HG02852 (cell line): ENCODE measurements around the gene IDI2.
"Not testable (repeated sequence)": the region's sequence is repeated elsewhere in the genome, so short reads cannot be mapped to it uniquely, and the experiment has no call there.

Source experiments
- ATAC-seq: cut with Tn5 transposase; IDR thresholded peaks from one replicate; pipeline ENCODE4 v1.9.1; 2021; ENCODE audit warnings: mild to moderate bottlenecking, moderate library complexity; ENCODE audit not compliant: unreplicated experiment

IDI2 gene

GRCh38 chr10:1025683-1026082 is at the start of gene IDI2:
TSS of gene IDI2 (minus strand) at chr10:1025859. CDS start at chr10:1024723, 1,136 bp downstream.
- no peak for ATAC-seq

DNA sequence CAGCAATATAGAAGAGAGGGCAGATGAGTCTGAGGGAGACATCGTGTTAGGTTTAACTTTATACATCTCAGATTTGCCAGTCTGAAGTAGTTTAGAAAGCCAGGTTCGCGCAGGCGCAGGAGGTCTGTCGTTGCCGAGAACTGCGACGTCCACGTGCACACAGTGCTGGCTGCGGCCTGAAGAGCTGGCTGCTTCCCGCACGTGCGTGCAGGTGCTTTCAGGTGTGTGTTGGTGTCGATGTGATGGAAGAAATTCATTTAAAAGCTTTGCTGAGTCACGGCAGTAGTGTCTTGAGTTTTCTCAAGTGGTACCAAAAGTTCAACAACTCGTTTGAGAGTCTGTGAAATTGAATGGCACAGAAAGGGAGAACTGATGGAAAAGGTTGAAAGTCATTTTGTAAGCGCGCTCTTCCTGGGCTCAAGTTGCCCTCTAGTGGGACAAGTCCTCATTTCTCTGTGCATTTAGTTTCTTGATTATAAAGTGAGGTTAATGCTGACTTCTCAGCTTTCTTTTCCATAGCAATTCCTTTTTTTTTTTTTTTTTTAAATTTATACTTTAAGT is 49.2 kb upstream of the IDI2 start:
- ATAC-seq = no peak

GRCh38 chr10:1074052-1074747 is 48.5 kb upstream of the IDI2 start:
- no peak for ATAC-seq

DNA sequence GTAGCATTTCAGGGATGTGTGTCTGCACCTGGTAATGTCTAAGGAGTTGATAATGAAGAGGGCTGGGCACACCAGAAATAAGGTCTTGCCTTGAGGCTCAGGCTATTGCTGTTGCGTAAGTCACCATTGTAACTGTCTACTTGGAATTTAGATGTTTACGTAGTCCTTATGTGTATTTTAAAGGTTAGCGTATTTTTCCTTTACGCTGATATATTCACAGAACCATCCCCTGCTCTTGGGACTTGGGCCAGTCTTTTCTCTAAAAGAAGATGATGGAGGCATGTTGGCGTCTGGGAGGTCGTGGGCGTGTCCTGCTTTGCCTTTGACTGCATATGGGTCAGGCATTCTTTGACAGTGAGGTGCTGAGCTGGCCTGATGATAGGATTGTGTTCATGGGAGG is 45.3 kb upstream of the IDI2 start:
- no peak for ATAC-seq

- ATAC-seq = no peak
Measured at GRCh38 chr10:1068380-1069361, 43.0 kb upstream of the IDI2 start.

DNA sequence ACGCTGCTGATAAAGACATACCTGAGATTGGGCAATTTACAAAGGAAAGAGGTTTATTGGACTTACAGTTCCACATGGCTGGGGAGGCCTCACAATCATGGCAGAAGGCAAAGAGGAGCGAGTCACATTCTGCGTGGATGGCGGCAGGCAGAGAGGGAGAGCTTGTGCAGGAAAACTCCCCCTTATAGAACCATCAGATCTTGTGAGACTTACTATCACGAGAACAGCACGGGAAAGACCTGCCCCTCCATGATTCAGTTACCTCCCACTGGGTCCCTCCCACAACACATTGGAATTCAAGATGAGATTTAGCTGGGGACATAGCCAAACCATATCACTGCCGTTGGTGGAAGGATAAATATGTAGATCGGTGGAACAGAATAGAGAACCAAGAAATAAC is 41.1 kb upstream of the IDI2 start:
- not testable (repeated sequence) for ATAC-seq

- ATAC-seq = no peak
Measured at GRCh38 chr10:1064964-1065247, 39.2 kb upstream of the IDI2 start.

- no peak for ATAC-seq
Measured at GRCh38 chr10:1063232-1063865, 37.7 kb upstream of the IDI2 start.

GRCh38 chr10:1061930-1062774 is 36.5 kb upstream of the IDI2 start:
- no peak for ATAC-seq

- no peak for ATAC-seq
Measured at GRCh38 chr10:1059902-1060301, 34.2 kb upstream of the IDI2 start.

- ATAC-seq = no peak
Measured at GRCh38 chr10:1058017-1058416, 32.4 kb upstream of the IDI2 start.

- peak; percentile 12 for ATAC-seq
Measured at GRCh38 chr10:1057106-1057657, 31.5 kb upstream of the IDI2 start.

GRCh38 chr10:1056326-1057105 is 30.9 kb upstream of the IDI2 start, which contains the start of gene WDR37:
TSS of gene WDR37 (plus strand) at chr10:1056385. CDS start at chr10:1072156, 15,771 bp downstream.
- ATAC-seq = peak; percentile 92

GRCh38 chr10:1054684-1055083 is 29.0 kb upstream of the IDI2 start:
- ATAC-seq = no peak

DNA sequence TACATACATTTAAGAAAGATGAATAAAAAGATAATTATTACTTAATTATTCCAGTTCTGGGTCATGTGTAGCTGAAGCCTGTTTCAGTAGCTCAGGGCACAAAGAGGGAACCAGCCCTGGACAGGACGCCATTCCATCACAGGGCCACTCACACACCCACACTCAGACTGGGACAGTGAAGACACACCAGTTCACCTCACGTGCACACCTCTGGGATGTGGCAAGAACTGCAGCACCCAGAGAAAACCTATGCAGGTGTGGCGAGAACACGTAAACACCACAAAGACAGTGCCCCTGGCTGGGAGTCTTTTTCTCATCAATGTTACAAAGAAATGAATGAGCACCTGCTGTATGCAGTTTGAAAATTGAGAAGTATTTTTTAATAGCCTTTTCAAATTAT is 24.9 kb upstream of the IDI2 start:
- ATAC-seq = no peak

GRCh38 chr10:1050145-1050544 is 24.5 kb upstream of the IDI2 start:
- ATAC-seq = no peak

GRCh38 chr10:1049425-1049958 is 23.8 kb upstream of the IDI2 start:
- ATAC-seq = no peak

DNA sequence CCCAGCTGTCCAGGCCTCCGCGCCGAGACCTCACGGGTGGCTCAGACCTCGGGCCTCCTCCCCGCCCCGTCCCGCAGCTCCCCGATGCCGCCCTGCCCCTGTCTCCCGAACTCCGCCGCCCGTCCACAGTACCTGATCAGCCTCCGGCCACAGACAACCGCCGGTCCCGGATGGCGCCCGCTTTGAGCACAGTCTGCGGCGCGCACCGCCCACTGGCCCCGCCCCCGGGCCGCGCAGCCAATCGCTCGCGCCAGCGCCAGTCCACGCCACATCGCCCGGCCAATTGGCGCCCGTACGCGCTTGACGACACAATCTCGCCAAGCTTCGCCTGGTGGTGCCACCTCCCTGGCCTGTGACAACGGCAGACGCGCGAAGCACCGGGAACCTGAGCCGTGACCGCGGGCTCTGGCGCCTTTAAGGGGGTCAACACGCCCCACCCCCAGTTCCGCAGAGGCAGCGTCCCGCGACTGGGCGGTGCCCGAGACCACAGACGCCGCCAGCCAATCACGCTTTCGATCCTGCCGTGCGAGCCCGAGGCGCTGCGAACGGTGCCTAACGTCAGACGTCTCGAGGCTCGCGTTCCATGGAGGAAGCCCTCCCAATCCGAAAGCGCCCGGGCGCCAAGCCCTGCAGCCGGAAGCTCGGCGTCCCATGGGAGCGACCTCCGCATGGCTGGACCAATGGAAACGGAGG is 23.2 kb upstream of the IDI2 start, which contains the start of gene IDI1:
IDI1 (minus strand) TSS at position 388 of the 693 bp plus-strand sequence; CDS start at position 272, 116 bp downstream.
- ATAC-seq = peak; percentile 81
